ENCODE results near the gene TDP1. TPM values are rescaled to one million over a fixed set of nuclear protein-coding genes. Genes with fewer than 3 reads are reported as not detected.
"Not testable (repeated sequence)": the region's sequence is repeated elsewhere in the genome, so short reads cannot be mapped to it uniquely, and the experiment has no call there.

The TDP1 gene
- total RNA-seq, 6 donors from 2014 or later = 6.4 to 33.5 (median 13.5) TPM

GRCh38 chr14:90072350-90072749, 116.6 kb downstream of the TDP1 start:
- DNase-seq (no peak), ATAC-seq (ENCODE audit: low FRiP score in 2 of 2) (peak in 1 of 2 donors; percentile 26)
- Histone ChIP-seq H3K36me3 (no peaks in the 10 kb centered on the region), H3K4me3 (no peak overlapping the region), H3K4me1 (no peaks in the 10 kb centered on the region), H3K27me3 (no peaks in the 10 kb centered on the region), H3K27ac (no peak overlapping the region), H3K9me3 (no peaks in the 10 kb centered on the region)
- WGBS, 2 donors = 70 to 76% methylated on average over 6 of the region's 6 CpGs
- no peak for TF ChIP-seq POLR2AphosphoS5 (IDR thresholded peaks at IDR 0.05)
- no peak for TF ChIP-seq EP300 (IDR thresholded peaks at IDR 0.05)
- TF ChIP-seq CTCF (IDR thresholded peaks at IDR 0.05) = no peak
- TF ChIP-seq POLR2A (IDR thresholded peaks at IDR 0.05) = no peak

DNA sequence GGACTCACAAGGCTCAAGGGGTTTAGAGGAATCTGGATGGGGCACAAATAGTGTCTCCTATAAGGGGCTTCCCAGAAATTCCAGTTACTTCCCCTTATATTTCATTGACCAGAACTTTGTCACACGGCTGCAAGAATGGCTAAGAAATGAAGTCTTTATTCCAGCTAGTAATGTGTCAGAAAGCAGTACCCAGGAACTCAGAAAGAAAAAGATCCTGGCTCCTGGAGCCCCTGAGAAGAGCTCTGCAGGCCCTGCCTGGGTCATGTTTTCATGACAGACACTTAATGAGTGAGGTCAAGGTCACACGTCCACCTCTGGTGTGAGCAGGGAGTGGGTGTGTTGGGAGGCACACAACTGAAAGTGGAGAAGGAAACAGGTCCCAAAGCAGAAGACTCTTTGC, 123.8 kb downstream of the TDP1 start:
- Histone ChIP-seq H3K36me3 (no peaks in the 10 kb centered on the region), H3K4me3 (no peak overlapping the region), H3K27ac (no peak overlapping the region), H3K4me1 (no peaks in the 10 kb centered on the region), H3K9me3 (no peaks in the 10 kb centered on the region), H3K27me3 (no peaks in the 10 kb centered on the region)
- ATAC-seq (ENCODE audit: low FRiP score in 2 of 2) (no peak), DNase-seq (no peak)
- TF ChIP-seq POLR2A (IDR thresholded peaks at IDR 0.05) (no peak), EP300 (IDR thresholded peaks at IDR 0.05) (no peak), POLR2AphosphoS5 (IDR thresholded peaks at IDR 0.05) (no peak), CTCF (IDR thresholded peaks at IDR 0.05) (no peak)
- 74 to 88% methylated on average over 2 of the region's 2 CpGs for WGBS, 2 donors

- peak in 2 of 4 donors; percentile 32 to 36 for TF ChIP-seq EP300 (IDR thresholded peaks at IDR 0.05)
- no peak for TF ChIP-seq CTCF (IDR thresholded peaks at IDR 0.05)
- peak in 1 of 2 donors; percentile 63 for TF ChIP-seq POLR2AphosphoS5 (IDR thresholded peaks at IDR 0.05)
- no peak overlapping the region for H3K27ac ChIP-seq
- no peak overlapping the region for H3K4me3 ChIP-seq
- 49 to 72% methylated on average over 6 of the region's 6 CpGs for WGBS, 2 donors
- no peaks in the 10 kb centered on the region for H3K9me3 ChIP-seq
- H3K36me3 ChIP-seq = no peaks in the 10 kb centered on the region
- no peaks in the 10 kb centered on the region for H3K4me1 ChIP-seq
- peak in 1 of 2 donors; percentile 74 for DNase-seq
- no peaks in the 10 kb centered on the region for H3K27me3 ChIP-seq
- peak; percentile 43 to 88 for ATAC-seq (ENCODE audit: low FRiP score in 2 of 2)
Observed at GRCh38 chr14:90087433-90087832, 131.7 kb downstream of the TDP1 start.

DNA sequence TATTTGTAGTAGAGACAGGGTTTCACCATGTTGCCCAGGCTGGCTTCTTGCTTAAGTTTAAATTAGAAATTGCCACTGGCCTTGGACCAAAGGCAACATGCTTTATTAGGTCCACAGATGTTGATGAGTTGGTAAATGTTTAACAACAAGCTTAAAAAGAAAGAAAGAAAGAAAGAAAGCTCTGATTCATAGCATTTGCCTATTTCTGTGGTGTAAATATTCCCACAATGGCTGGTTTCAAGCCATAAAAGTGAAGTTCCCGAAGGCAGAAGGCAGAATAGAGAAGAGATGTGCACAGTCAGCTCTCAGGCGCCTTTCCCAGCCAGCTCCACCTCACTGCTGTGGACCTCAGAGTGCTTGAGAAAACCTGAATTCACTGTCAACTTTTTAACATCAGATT, 132.4 kb downstream of the TDP1 start:
- TF ChIP-seq EP300 (IDR thresholded peaks at IDR 0.05) (no peak), POLR2AphosphoS5 (IDR thresholded peaks at IDR 0.05) (no peak), CTCF (IDR thresholded peaks at IDR 0.05) (no peak)
- Histone ChIP-seq H3K4me1 (no peaks in the 10 kb centered on the region), H3K27ac (no peak overlapping the region), H3K27me3 (no peaks in the 10 kb centered on the region), H3K9me3 (no peaks in the 10 kb centered on the region), H3K4me3 (no peak overlapping the region), H3K36me3 (no peaks in the 10 kb centered on the region)
- DNase-seq (no peak), ATAC-seq (ENCODE audit: low FRiP score in 2 of 2) (no peak)
- WGBS, 2 donors = 74 to 77% methylated on average over 2 of the region's 2 CpGs

- not testable (repeated sequence) for H3K4me1 ChIP-seq; H3K27ac ChIP-seq; H3K36me3 ChIP-seq; H3K27me3 ChIP-seq; H3K9me3 ChIP-seq; H3K4me3 ChIP-seq; ATAC-seq (ENCODE audit: low FRiP score in 2 of 2); DNase-seq
- WGBS, 2 donors = 63 to 64% methylated on average over 6 of the region's 6 CpGs
Observed at GRCh38 chr14:90089486-90089885, 133.8 kb downstream of the TDP1 start.
